H1 (cell line): ENCODE results near the gene CREB3L1. TPM values are rescaled to one million over a fixed set of nuclear protein-coding genes. Genes with fewer than 3 reads are reported as not detected.
A peak's percentile ranks its signal among the peaks of the same experiment; 100 is the strongest.

Experiments
- CTCF ChIA-PET: fragments of 300-600 bp; sonication (Branson Sonifier 250); formaldehyde crosslinking; loops from one replicate; lab custom pipeline; 2021; ENCODE audit not compliant: partially characterized antibody; lab: Charles Lee
- POLR2A ChIA-PET: fragments of 300-600 bp; sonication (Branson Sonifier 250); formaldehyde crosslinking; loops from one replicate; lab custom pipeline; 2021; ENCODE audit warnings: inconsistent platforms; ENCODE audit not compliant: partially characterized antibody; lab: Charles Lee
- DNase-seq, 2 experiments: peaks; one replicate each; pipeline versions ENCODE4 v3.0.0 to v3.0.0-alpha.2; 2010 to 2022; ENCODE audit warnings: low spot score in 2 of 2, low read depth in 1 of 2, mixed read lengths in 1 of 2
- FAIRE-seq: peaks from 2 replicates; lab custom pipeline; 2011; peaks lifted over from hg19 to GRCh38; lab: Jason Lieb, UNC
- H2AFZ ChIP-seq: 2 replicates; pipeline ENCODE4 v1.8.1; 2012; ENCODE audit warnings: low read length, inconsistent platforms
- H2AK5ac ChIP-seq: 2 replicates; pipeline ENCODE4 v1.6.1; 2013; ENCODE audit warnings: low read depth, low read length
- H2BK120ac ChIP-seq: replicated peaks from 2 replicates; pipeline ENCODE3; 2013; ENCODE audit warnings: low read depth, low read length, inconsistent platforms
- H2BK12ac ChIP-seq: 2 replicates; pipeline ENCODE4 v1.6.1; 2013; ENCODE audit warnings: low read depth, low read length
- H2BK15ac ChIP-seq: 2 replicates; pipeline ENCODE4 v1.6.1; 2013; ENCODE audit warnings: low read length
- H2BK20ac ChIP-seq: 2 replicates; pipeline ENCODE4 v1.6.1; 2013; ENCODE audit warnings: low read length
- H2BK5ac ChIP-seq: 2 replicates; pipeline ENCODE4 v1.6.1; 2013; ENCODE audit warnings: low read depth, low read length
- H3K14ac ChIP-seq: 2 replicates; pipeline ENCODE4 v1.6.1; 2013; ENCODE audit warnings: inconsistent platforms; ENCODE audit not compliant: insufficient read length
- H3K18ac ChIP-seq: 2 replicates; pipeline ENCODE4 v1.6.1; 2013; ENCODE audit warnings: low read length; ENCODE audit errors: extremely low read depth
- H3K23ac ChIP-seq: 2 replicates; pipeline ENCODE4 v1.6.1; 2013; ENCODE audit warnings: inconsistent platforms; ENCODE audit not compliant: insufficient read length
- H3K23me2 ChIP-seq: 2 replicates; pipeline ENCODE4 v1.6.1; 2013; ENCODE audit warnings: low read depth, low read length
- H3K27ac ChIP-seq: 2 replicates; pipeline ENCODE4 v1.6.1; 2011; ENCODE audit warnings: low read depth, low read length, inconsistent platforms
- H3K27me3 ChIP-seq, 4 experiments: replicated peaks in 1 of 4; 1 replicate in 1 of 4; 2 replicates in 3 of 4; pipeline versions ENCODE4 v1.6.1 to v1.8.1; 2011 to 2013; ENCODE audit warnings: low read length in 3 of 4, mild to moderate bottlenecking in 3 of 4, inconsistent platforms in 2 of 4, mixed read lengths in 2 of 4, moderate library complexity in 1 of 4; ENCODE audit not compliant: control insufficient read depth in 3 of 4, insufficient read depth in 3 of 4; ENCODE audit errors: extremely low read depth in 1 of 4
- H3K36me3 ChIP-seq, 4 experiments: 2 replicates each; pipeline versions ENCODE4 v1.6.1 to v1.8.1; 2011 to 2013; ENCODE audit warnings: mild to moderate bottlenecking in 4 of 4, low read length in 3 of 4, moderate library complexity in 2 of 4, control low read depth in 1 of 4, inconsistent platforms in 1 of 4; ENCODE audit not compliant: insufficient read depth in 4 of 4, control insufficient read depth in 2 of 4
- H3K4ac ChIP-seq: replicated peaks from 2 replicates; pipeline ENCODE3; 2013; ENCODE audit warnings: low read length, low read depth, mixed read lengths, inconsistent platforms; ENCODE audit not compliant: insufficient read length
- H3K4me1 ChIP-seq, 4 experiments: replicated peaks in 1 of 4; 1 replicate in 1 of 4; 2 replicates in 3 of 4; pipeline versions ENCODE4 v1.6.1 to v1.8.1; 2011 to 2013; ENCODE audit warnings: low read length in 3 of 4, inconsistent platforms in 2 of 4, mixed read lengths in 1 of 4; ENCODE audit not compliant: insufficient read depth in 4 of 4, control insufficient read depth in 3 of 4
- H3K4me2 ChIP-seq, 2 experiments: 2 replicates each; pipeline versions ENCODE4 v1.6.1 to v1.8.1; 2011 to 2013; ENCODE audit warnings: low read depth in 2 of 2, low read length in 2 of 2, control low read depth in 1 of 2, inconsistent platforms in 1 of 2, mild to moderate bottlenecking in 1 of 2; ENCODE audit not compliant: insufficient read depth in 1 of 2
- H3K4me3 ChIP-seq, 4 experiments: fragments of 200-600, 300-600 bp in 1 of 4; sonication (generic), shearing (Covaris generic), sonication (Bioruptor Twin) in 1 of 4; 2 replicates each; pipeline versions ENCODE4 v1.5.1 to v1.8.1; 2011 to 2016; ENCODE audit warnings: low read length in 4 of 4, low read depth in 3 of 4, control low read depth in 2 of 4, inconsistent platforms in 2 of 4, mild to moderate bottlenecking in 2 of 4, mixed read lengths in 1 of 4, moderate library complexity in 1 of 4; ENCODE audit not compliant: insufficient read depth in 2 of 4; ENCODE audit errors: extremely low read depth in 1 of 4
- H3K56ac ChIP-seq: replicated peaks from 2 replicates; pipeline ENCODE3; 2013; ENCODE audit warnings: low read depth, mild to moderate bottlenecking, mixed read lengths, low read length, inconsistent platforms; ENCODE audit not compliant: insufficient read length
- H3K79me1 ChIP-seq: 2 replicates; pipeline ENCODE4 v1.6.1; 2013; ENCODE audit warnings: low read depth, low read length, control low read depth
- H3K79me2 ChIP-seq, 2 experiments: 2 replicates each; pipeline versions ENCODE4 v1.6.1 to v1.8.1; 2012 to 2013; ENCODE audit warnings: low read length in 2 of 2, mild to moderate bottlenecking in 2 of 2, inconsistent platforms in 1 of 2; ENCODE audit not compliant: insufficient read depth in 2 of 2, control insufficient read depth in 1 of 2
- H3K9ac ChIP-seq, 4 experiments: replicated peaks in 1 of 4; 1 replicate in 1 of 4; 2 replicates in 3 of 4; pipeline versions ENCODE4 v1.6.1 to v1.8.1; 2011 to 2013; ENCODE audit warnings: low read depth in 3 of 4, low read length in 3 of 4, control low read depth in 2 of 4, mild to moderate bottlenecking in 2 of 4, moderate library complexity in 2 of 4, inconsistent platforms in 1 of 4; ENCODE audit errors: extremely low read depth in 1 of 4
- H3K9me3 ChIP-seq, 2 experiments: 2 replicates each; pipeline versions ENCODE4 v1.6.1 to v1.8.1; 2012 to 2013; ENCODE audit warnings: mild to moderate bottlenecking in 2 of 2, moderate library complexity in 2 of 2, control low read depth in 1 of 2, inconsistent platforms in 1 of 2, low read depth in 1 of 2, low read length in 1 of 2, mixed read lengths in 1 of 2; ENCODE audit not compliant: insufficient read depth in 2 of 2
- H4K20me1 ChIP-seq, 2 experiments: replicated peaks in 1 of 2; 2 replicates each; pipeline versions ENCODE3 to v1.8.1; 2011 to 2013; ENCODE audit warnings: inconsistent platforms in 2 of 2, low read length in 2 of 2, mild to moderate bottlenecking in 1 of 2; ENCODE audit not compliant: insufficient read depth in 2 of 2, control insufficient read depth in 1 of 2
- H4K5ac ChIP-seq: 2 replicates; pipeline ENCODE4 v1.6.1; 2013; ENCODE audit warnings: low read length, low read depth, mixed read lengths, inconsistent platforms; ENCODE audit not compliant: insufficient read length
- H4K8ac ChIP-seq: 2 replicates; pipeline ENCODE4 v1.8.0; 2013; ENCODE audit warnings: mild to moderate bottlenecking, moderate library complexity, low read length, inconsistent platforms; ENCODE audit not compliant: insufficient read depth; ENCODE audit errors: extremely low read depth
- H4K91ac ChIP-seq: replicated peaks from 2 replicates; pipeline ENCODE3; 2013; ENCODE audit warnings: low read length, mixed read lengths, inconsistent platforms; ENCODE audit not compliant: insufficient read length
- CHD1 ChIP-seq: IDR thresholded peaks from 2 replicates; pipeline ENCODE4 v1.6.1; 2012; ENCODE audit warnings: low read depth, low read length, improper control_type of control experiment
- CREB1 ChIP-seq: IDR thresholded peaks from 2 replicates; pipeline ENCODE4 v1.6.1; 2012; ENCODE audit warnings: inconsistent platforms
- NRF1 ChIP-seq: IDR thresholded peaks from 2 replicates; pipeline ENCODE4 v1.6.1; 2011; ENCODE audit warnings: mild to moderate bottlenecking, low read depth, low read length, improper control_type of control experiment
- POLR2A ChIP-seq, 2 experiments: IDR thresholded peaks; 1 replicate in 1 of 2; 2 replicates in 1 of 2; pipeline ENCODE4 v1.6.1; 2011; ENCODE audit warnings: low read depth in 2 of 2, low read length in 2 of 2, mild to moderate bottlenecking in 2 of 2; ENCODE audit errors: control extremely low read depth in 1 of 2
- POU5F1 ChIP-seq: IDR thresholded peaks from 2 replicates; pipeline ENCODE4 v1.6.1; 2011; ENCODE audit warnings: low read depth, mild to moderate bottlenecking, low read length, moderate library complexity
- RBBP5 ChIP-seq: IDR thresholded peaks from 2 replicates; pipeline ENCODE4 v1.7.1; 2012; ENCODE audit warnings: low read depth, mild to moderate bottlenecking, inconsistent platforms, low read length, moderate library complexity, borderline replicate concordance
- RXRA ChIP-seq: IDR thresholded peaks from 2 replicates; pipeline ENCODE4 v1.6.1; 2011; ENCODE audit warnings: low read depth, mild to moderate bottlenecking, low read length, moderate library complexity; ENCODE audit not compliant: insufficient read depth
- SAP30 ChIP-seq: fragments of 300-600 bp; sonication (generic); IDR thresholded peaks from 2 replicates; pipeline ENCODE4 v1.7.1; 2012; ENCODE audit warnings: low read length, moderate library complexity, mild to moderate bottlenecking, inconsistent platforms; ENCODE audit not compliant: insufficient read depth, insufficient replicate concordance
- SP1 ChIP-seq: IDR thresholded peaks from 2 replicates; pipeline ENCODE4 v1.6.1; 2011; ENCODE audit warnings: low read depth, low read length
- SP2 ChIP-seq: IDR thresholded peaks from 2 replicates; pipeline ENCODE4 v1.6.1; 2012; ENCODE audit warnings: mild to moderate bottlenecking, low read length, inconsistent platforms
- SRF ChIP-seq: IDR thresholded peaks from 2 replicates; pipeline ENCODE4 v1.6.1; 2011; ENCODE audit warnings: mild to moderate bottlenecking, low read depth, low read length, moderate library complexity
- YY1 ChIP-seq: IDR thresholded peaks from 2 replicates; pipeline ENCODE4 v1.6.1; 2011; ENCODE audit warnings: low read depth, mild to moderate bottlenecking, low read length
- ZNF274 ChIP-seq: IDR thresholded peaks from 2 replicates; pipeline ENCODE4 v1.7.0; 2012; ENCODE audit warnings: low read length, borderline replicate concordance; ENCODE audit errors: extremely low read depth
- WGBS, 2 experiments: shearing (Covaris generic) in 1 of 2; methylation state at CpG; one replicate each; pipeline versions ENCODE4 v1.1.6 to v1.1.7; 2013 to 2015; ENCODE audit warnings: low lambda C conversion rate in 2 of 2, mixed read lengths in 2 of 2, inconsistent platforms in 1 of 2, low coverage in 1 of 2, missing lambda C conversion rate in 1 of 2; ENCODE audit not compliant: insufficient replicate concordance in 2 of 2, insufficient coverage in 1 of 2, insufficient read length in 1 of 2; ENCODE audit errors: extremely low coverage in 1 of 2, missing lambda C conversion rate in 1 of 2; 5-methylcytosine and 5-hydroxymethylcytosine counted together
- polyA plus RNA-seq, 7 experiments: library from polyadenylated mRNA; depleted of rRNA in 3 of 7; stranded (reverse) in 5 of 7; unstranded in 2 of 7; fragments of >200 nt in 5 of 7; fragments of 200-250 nt in 2 of 7; gene quantifications; 1 replicate in 5 of 7; 2 replicates in 1 of 7; 4 replicates in 1 of 7; pipeline versions ENCODE4 v1.2.1 to v1.2.3, GENCODE V29; 2011 to 2013; ENCODE audit warnings: missing spikeins in 2 of 7, mixed read lengths in 2 of 7
- total RNA-seq: library from RNA; stranded (reverse); fragmentation: NEBNext Ultra II Directional; extraction: Animal tissue kit (Norgen Biotek cat#: 25700); gene quantifications from 2 replicates; pipeline ENCODE4 v1.2.1, GENCODE V29; 2021

Gene CREB3L1
- total and polyA plus RNA-seq, 2 of the 8 experiments (the other 6 are each of a cell fraction or from before 2014, with no cell fraction given), result 4.1 to 12.7 TPM

- Histone ChIP-seq H2BK120ac (peak overlapping the region; percentile 48), H4K20me1 (peaks cover 9 to 16% of the 10 kb centered on the region in 2 experiments), H4K91ac (peak overlapping the region; percentile 96), H2BK15ac (peak overlapping the region; percentile 48; the same call in 1 of the 2 replicates), H3K4ac (peak overlapping the region; percentile 49), H3K79me1 (peaks cover 10% of the 10 kb centered on the region), H3K9ac (no peak overlapping the region), H3K36me3 (no peaks in the 10 kb centered on the region), H2BK5ac (peak overlapping the region; percentile 49; the same call in 1 of the 2 replicates), H3K23me2 (peaks cover 13% of the 10 kb centered on the region), H2AK5ac (peak overlapping the region; percentile 56; the same call in 1 of the 2 replicates), H2AFZ (no peak overlapping the region), H3K23ac (no peak overlapping the region), H3K4me3 (no peak overlapping the region), H2BK20ac (peak overlapping the region; percentile 83; the same call in 1 of the 2 replicates), H3K4me2 (peak overlapping the region in 1 of 2 experiments; percentile 10; a peak in 1 of 4 replicates), H3K27ac (peak overlapping the region; percentile 34; the same call in 1 of the 2 replicates), H3K27me3 (peaks cover 0 to 7% (median 4%) of the 10 kb centered on the region in 4 experiments; a peak in 1 of 7 replicates), H3K9me3 (no peaks in the 10 kb centered on the region), H4K8ac (no peak overlapping the region), H4K5ac (no peak overlapping the region), H3K18ac (peak overlapping the region; percentile 26), H2BK12ac (peak overlapping the region; percentile 99; the same call in 1 of the 2 replicates), H3K4me1 (peaks cover 31 to 54% (median 41%) of the 10 kb centered on the region in 4 experiments), H3K56ac (no peak overlapping the region), H3K79me2 (peaks cover 0 to 25% of the 10 kb centered on the region in 2 experiments; a peak in 2 of 4 replicates), H3K14ac (no peak overlapping the region)
- CTCF ChIA-PET, result interaction anchor here (0.6 to 44.5 kb wide), 13 partner anchors 3 to 211 kb away, joined by 3 to 1004 read pairs (median 7); partner anchors contain the start of genes CREB3L1, DGKZ and MDK
- no peak for DNase-seq
- POLR2A ChIA-PET, result interaction anchor here (1.1 to 3.0 kb wide), 10 partner anchors 9 to 108 kb away, joined by 3 to 10 read pairs (median 4); partner anchors contain the start of gene MDK
- FAIRE-seq, result no peak
- 51% methylated on average over 18 of the region's 20 CpGs; no CpG with 5 or more reads in 1 of the 2 experiments for WGBS, 2 experiments
- TF ChIP-seq RXRA (no peak), CHD1 (no peak), SP2 (no peak), YY1 (peak; percentile 31; the same call in 1 of the 2 replicates), RBBP5 (no peak), SRF (no peak), SAP30 (no peak), NRF1 (no peak), ZNF274 (no peak), SP1 (no peak), CREB1 (no peak), POU5F1 (no peak), POLR2A (IDR thresholded peaks at IDR 0.05; ENCODE audit: control extremely low read depth in 1 of 2, low read depth in 2 of 2, low read length in 2 of 2) (0 out of 3 replicates have a peak, but pooled peaks of 1 of the 2 experiments have one; percentile 27)
Measured at GRCh38 chr11:46345131-46345597, 67.7 kb downstream of the CREB3L1 start.
